HG02938 (cell line): ENCODE measurements around the gene GPR42.
"Not testable (repeated sequence)": the region's sequence is repeated elsewhere in the genome, so short reads cannot be mapped to it uniquely, and the experiment has no call there.

Experiments used
- ATAC-seq: cut with Tn5 transposase; IDR thresholded peaks from one replicate; pipeline ENCODE4 v1.9.1; 2021; ENCODE audit warnings: mild to moderate bottlenecking, moderate library complexity; ENCODE audit not compliant: unreplicated experiment

The GPR42 gene

GRCh38 chr19:35362261-35363000, 8.4 kb upstream of the GPR42 start:
- ATAC-seq: no peak

GRCh38 chr19:35363001-35363590, 7.8 kb upstream of the GPR42 start:
- no peak for ATAC-seq

- no peak for ATAC-seq
Measured at GRCh38 chr19:35363711-35364425, 7.0 kb upstream of the GPR42 start.

GRCh38 chr19:35365303-35365702, 5.6 kb upstream of the GPR42 start:
- no peak for ATAC-seq

GRCh38 chr19:35368378-35368777, 2.5 kb upstream of the GPR42 start:
- ATAC-seq: no peak

- no peak for ATAC-seq
Measured at GRCh38 chr19:35369522-35369921, 1.3 kb upstream of the GPR42 start.

- ATAC-seq: no peak
Measured at GRCh38 chr19:35373492-35373891, 2.6 kb downstream of the GPR42 start.

- not testable (repeated sequence) for ATAC-seq
Measured at GRCh38 chr19:35374031-35374430, 3.2 kb downstream of the GPR42 start.

- ATAC-seq: no peak
Measured at GRCh38 chr19:35375505-35376307, 4.8 kb downstream of the GPR42 start.

GRCh38 chr19:35377656-35378055, 6.8 kb downstream of the GPR42 start:
- ATAC-seq: no peak

GRCh38 chr19:35378356-35378755, 7.5 kb downstream of the GPR42 start:
- ATAC-seq: no peak

- ATAC-seq: not testable (repeated sequence)
Measured at GRCh38 chr19:35379545-35379944, 8.7 kb downstream of the GPR42 start.

- no peak for ATAC-seq
Measured at GRCh38 chr19:35379992-35380391, 9.1 kb downstream of the GPR42 start.

- no peak for ATAC-seq
Measured at GRCh38 chr19:35380450-35381124, 9.7 kb downstream of the GPR42 start.

- no peak for ATAC-seq
Measured at GRCh38 chr19:35381318-35381717, 10.4 kb downstream of the GPR42 start.

- ATAC-seq: no peak
Measured at GRCh38 chr19:35381926-35382325, 11.1 kb downstream of the GPR42 start.

- ATAC-seq: no peak
Measured at GRCh38 chr19:35383536-35383935, 12.7 kb downstream of the GPR42 start.

GRCh38 chr19:35388277-35389054, 17.6 kb downstream of the GPR42 start:
- ATAC-seq: no peak

GRCh38 chr19:35389192-35389861, 18.5 kb downstream of the GPR42 start:
- no peak for ATAC-seq
